Mesenchymal stem cell (in vitro differentiated cells and primary cell): ENCODE data around the gene ACSF2.

Experiments used
- DNase-seq: peaks from one replicate; pipeline ENCODE4 v3.0.0-alpha.2; 2013
- H2AFZ ChIP-seq: one replicate; pipeline ENCODE4 v1.6.1; 2013; ENCODE audit warnings: low read depth, mild to moderate bottlenecking, control low read depth, inconsistent platforms, low read length, moderate library complexity
- H2AK5ac ChIP-seq: 2 replicates; pipeline ENCODE4 v1.6.1; 2013; ENCODE audit warnings: low read length, moderate library complexity, mild to moderate bottlenecking, inconsistent platforms; ENCODE audit not compliant: severe bottlenecking
- H2BK120ac ChIP-seq: one replicate; pipeline ENCODE4 v1.6.1; 2013; ENCODE audit warnings: low read depth, mild to moderate bottlenecking, inconsistent platforms, low read length, moderate library complexity
- H2BK12ac ChIP-seq, 2 experiments: one replicate each; pipeline ENCODE4 v1.6.1; 2013; ENCODE audit warnings: inconsistent platforms in 2 of 2, low read length in 2 of 2, mild to moderate bottlenecking in 2 of 2, moderate library complexity in 2 of 2, control low read depth in 1 of 2
- H2BK15ac ChIP-seq: one replicate; pipeline ENCODE4 v1.6.1; 2013; ENCODE audit warnings: mild to moderate bottlenecking, low read depth, inconsistent platforms; ENCODE audit not compliant: poor library complexity, severe bottlenecking
- H2BK5ac ChIP-seq: 2 replicates; pipeline ENCODE4 v1.6.1; 2013; ENCODE audit warnings: low read depth, mild to moderate bottlenecking, low read length, control low read depth, inconsistent platforms; ENCODE audit not compliant: poor library complexity, severe bottlenecking
- H3K14ac ChIP-seq, 2 experiments: one replicate each; pipeline ENCODE4 v1.6.1; 2013; ENCODE audit warnings: inconsistent platforms in 2 of 2, low read length in 2 of 2, control low read depth in 1 of 2, mild to moderate bottlenecking in 1 of 2, moderate library complexity in 1 of 2
- H3K18ac ChIP-seq, 2 experiments: one replicate each; pipeline ENCODE4 v1.6.1; 2013; ENCODE audit warnings: inconsistent platforms in 2 of 2, low read length in 2 of 2, control low read depth in 1 of 2, low read depth in 1 of 2, mild to moderate bottlenecking in 1 of 2
- H3K23ac ChIP-seq, 2 experiments: one replicate each; pipeline ENCODE4 v1.6.1; 2013; ENCODE audit warnings: inconsistent platforms in 2 of 2, low read length in 2 of 2, mild to moderate bottlenecking in 2 of 2, moderate library complexity in 2 of 2, control low read depth in 1 of 2
- H3K27ac ChIP-seq: 2 replicates; pipeline ENCODE4 v1.5.1; 2013; ENCODE audit warnings: mild to moderate bottlenecking, moderate library complexity, low read length, control low read depth, inconsistent platforms; ENCODE audit not compliant: poor library complexity, severe bottlenecking
- H3K27me3 ChIP-seq, 2 experiments: 2 replicates each; pipeline versions ENCODE4 v1.6.1 to v1.7.0; 2013; ENCODE audit warnings: low read length in 2 of 2, mild to moderate bottlenecking in 2 of 2, moderate library complexity in 2 of 2, control low read depth in 1 of 2, inconsistent platforms in 1 of 2; ENCODE audit not compliant: control insufficient read depth in 1 of 2, insufficient read depth in 1 of 2
- H3K36me3 ChIP-seq, 2 experiments: 2 replicates each; pipeline versions ENCODE4 v1.6.1 to v1.7.0; 2013; ENCODE audit warnings: low read length in 2 of 2, control low read depth in 1 of 2, inconsistent platforms in 1 of 2, low read depth in 1 of 2, mild to moderate bottlenecking in 1 of 2; ENCODE audit not compliant: insufficient read depth in 2 of 2, control insufficient read depth in 1 of 2
- H3K4ac ChIP-seq, 2 experiments: one replicate each; pipeline ENCODE4 v1.6.1; 2013; ENCODE audit warnings: inconsistent platforms in 2 of 2, low read length in 2 of 2, mild to moderate bottlenecking in 2 of 2, moderate library complexity in 2 of 2, control low read depth in 1 of 2, low read depth in 1 of 2
- H3K4me1 ChIP-seq: 2 replicates; pipeline ENCODE4 v1.6.1; 2013; ENCODE audit warnings: low read depth, low read length, control low read depth; ENCODE audit not compliant: control insufficient read depth, insufficient read depth
- H3K4me2 ChIP-seq: 2 replicates; pipeline ENCODE4 v1.6.1; 2013; ENCODE audit warnings: low read length, mild to moderate bottlenecking, inconsistent platforms; ENCODE audit not compliant: poor library complexity, severe bottlenecking
- H3K4me3 ChIP-seq, 2 experiments: 2 replicates each; pipeline versions ENCODE4 v1.5.1 to v1.7.0; 2013; ENCODE audit warnings: low read length in 2 of 2, mild to moderate bottlenecking in 2 of 2, control low read depth in 1 of 2, low read depth in 1 of 2; ENCODE audit not compliant: insufficient read depth in 1 of 2
- H3K79me1 ChIP-seq: replicated peaks from 2 replicates; pipeline ENCODE4 v1.6.1; 2013; ENCODE audit warnings: mild to moderate bottlenecking, control low read depth, low read length, inconsistent platforms; ENCODE audit not compliant: poor library complexity, severe bottlenecking
- H3K9ac ChIP-seq: 2 replicates; pipeline ENCODE4 v1.7.0; 2013; ENCODE audit warnings: mild to moderate bottlenecking, low read length, moderate library complexity
- H3K9me3 ChIP-seq: 2 replicates; pipeline ENCODE4 v1.7.0; 2013; ENCODE audit warnings: mild to moderate bottlenecking, low read length; ENCODE audit not compliant: control insufficient read depth
- H4K8ac ChIP-seq: one replicate; pipeline ENCODE4 v1.6.1; 2013; ENCODE audit warnings: inconsistent platforms, mild to moderate bottlenecking, low read length, moderate library complexity
- H4K91ac ChIP-seq: one replicate; pipeline ENCODE4 v1.6.1; 2013; ENCODE audit warnings: mild to moderate bottlenecking, low read length, inconsistent platforms
- WGBS: methylation state at CpG from one replicate; pipeline ENCODE4 v1.1.7; 2013; ENCODE audit warnings: mixed read lengths; 5-methylcytosine and 5-hydroxymethylcytosine counted together

Gene ACSF2

DNA sequence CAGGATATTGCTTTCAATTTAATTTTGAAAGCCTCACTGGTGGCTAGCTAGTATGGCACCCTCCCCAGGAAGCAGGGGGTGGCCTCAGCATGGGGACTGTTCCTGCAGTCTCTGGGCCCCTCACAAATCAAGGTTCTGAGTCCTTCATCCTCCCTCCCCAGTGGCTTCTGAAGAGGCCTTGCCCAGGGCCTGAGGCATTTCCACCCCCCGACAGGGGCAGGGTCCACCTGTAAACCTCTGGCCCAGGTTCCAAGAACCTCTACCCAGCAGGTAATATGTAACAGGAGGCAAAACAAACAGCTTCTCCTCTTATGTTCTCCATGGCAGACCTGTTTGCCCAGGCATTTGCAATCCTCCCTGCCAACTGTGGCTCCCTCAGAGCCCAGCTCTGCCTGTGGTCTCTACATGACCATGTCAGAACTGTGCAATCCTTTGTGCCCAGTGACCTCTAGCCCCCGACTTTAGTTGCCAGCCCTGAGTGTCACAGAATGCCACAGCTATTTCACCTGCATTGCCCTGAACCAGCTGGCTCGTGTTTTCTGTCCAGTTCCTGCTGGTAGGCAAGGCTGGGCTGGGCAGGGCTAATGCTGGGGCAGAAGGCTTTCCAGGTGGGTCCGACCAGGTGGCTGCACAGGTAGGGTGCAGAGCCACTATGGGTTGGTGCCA is 14.3 kb downstream of the ACSF2 start:
- Histone ChIP-seq H3K14ac (no peak overlapping the region), H2BK12ac (no peak overlapping the region), H4K91ac (no peak overlapping the region), H3K9ac (no peak overlapping the region), H2BK15ac (no peak overlapping the region), H2AK5ac (no peak overlapping the region), H3K23ac (no peak overlapping the region), H3K4me3 (no peak overlapping the region), H3K27me3 (no peaks in the 10 kb centered on the region), H3K4ac (no peak overlapping the region), H3K36me3 (peaks cover 5 to 6% of the 10 kb centered on the region in 2 experiments), H3K4me2 (no peak overlapping the region), H2BK120ac (no peak overlapping the region), H3K18ac (no peak overlapping the region), H3K9me3 (no peaks in the 10 kb centered on the region), H2AFZ (no peak overlapping the region), H3K27ac (no peak overlapping the region), H4K8ac (no peak overlapping the region), H3K4me1 (peaks cover 2% of the 10 kb centered on the region), H3K79me1 (peaks cover 14% of the 10 kb centered on the region), H2BK5ac (no peak overlapping the region)
- WGBS: 91% methylated on average over 4 of the region's 4 CpGs
- DNase-seq: no peak

DNA sequence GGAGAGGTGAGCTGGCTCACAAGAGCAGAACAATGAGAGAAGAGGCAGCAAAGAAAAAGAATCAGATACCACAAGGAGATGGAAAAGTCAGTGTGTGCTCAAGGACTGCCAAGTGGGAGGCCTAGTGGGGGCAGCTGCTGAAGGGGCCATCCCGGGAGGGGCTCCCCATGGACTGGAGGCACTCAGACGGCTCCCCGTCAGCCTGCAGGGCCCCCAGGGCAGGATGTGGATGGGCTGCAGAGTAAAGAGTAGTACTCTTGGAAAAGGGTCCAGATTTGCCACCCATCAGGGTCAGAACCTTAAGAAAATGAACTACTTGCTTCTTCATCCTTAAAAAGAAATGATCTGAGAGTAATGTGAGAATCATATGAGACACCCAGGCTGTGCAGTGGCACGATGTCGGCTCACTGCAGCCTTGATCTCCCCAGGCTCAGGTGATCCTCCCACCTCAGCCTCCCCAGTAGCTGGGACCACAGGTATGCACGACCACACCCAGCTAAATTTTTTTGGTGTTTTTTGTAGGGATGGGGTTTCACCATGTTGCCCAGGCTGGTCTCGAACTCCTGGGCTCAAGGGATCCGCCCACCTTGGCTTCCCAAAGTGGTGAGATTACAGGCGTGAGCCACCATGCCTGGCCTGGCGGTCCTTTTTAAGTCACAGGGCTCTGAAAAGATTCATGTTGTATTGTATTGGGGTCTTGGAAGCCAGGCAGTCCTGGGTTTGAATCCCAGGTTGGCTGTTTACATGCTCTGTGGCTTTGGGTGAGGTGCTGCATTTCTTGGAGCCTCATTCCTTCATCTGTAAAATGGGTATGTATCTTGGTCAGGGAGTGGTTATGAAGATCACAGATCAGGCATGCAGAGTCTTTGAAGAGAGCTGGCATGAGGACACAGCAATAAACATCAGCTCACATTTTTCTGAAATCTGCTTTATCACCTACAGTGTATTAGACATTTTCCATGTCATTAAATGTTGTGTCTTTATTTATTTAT is 15.1 kb downstream of the ACSF2 start:
- no peak for DNase-seq
- Histone ChIP-seq H3K18ac (no peak overlapping the region), H3K4ac (no peak overlapping the region), H3K36me3 (peaks cover 5 to 6% of the 10 kb centered on the region in 2 experiments), H3K4me1 (peaks cover 2% of the 10 kb centered on the region), H2BK12ac (no peak overlapping the region), H2AK5ac (no peak overlapping the region), H2BK120ac (no peak overlapping the region), H3K14ac (no peak overlapping the region), H3K27ac (no peak overlapping the region), H3K9ac (no peak overlapping the region), H3K27me3 (no peaks in the 10 kb centered on the region), H3K4me3 (no peak overlapping the region), H2AFZ (no peak overlapping the region), H2BK5ac (no peak overlapping the region), H4K91ac (no peak overlapping the region), H3K23ac (no peak overlapping the region), H3K9me3 (no peaks in the 10 kb centered on the region), H2BK15ac (no peak overlapping the region), H3K79me1 (peaks cover 14% of the 10 kb centered on the region), H4K8ac (no peak overlapping the region), H3K4me2 (no peak overlapping the region)
- WGBS: 94% methylated on average over 8 of the region's 10 CpGs

DNA sequence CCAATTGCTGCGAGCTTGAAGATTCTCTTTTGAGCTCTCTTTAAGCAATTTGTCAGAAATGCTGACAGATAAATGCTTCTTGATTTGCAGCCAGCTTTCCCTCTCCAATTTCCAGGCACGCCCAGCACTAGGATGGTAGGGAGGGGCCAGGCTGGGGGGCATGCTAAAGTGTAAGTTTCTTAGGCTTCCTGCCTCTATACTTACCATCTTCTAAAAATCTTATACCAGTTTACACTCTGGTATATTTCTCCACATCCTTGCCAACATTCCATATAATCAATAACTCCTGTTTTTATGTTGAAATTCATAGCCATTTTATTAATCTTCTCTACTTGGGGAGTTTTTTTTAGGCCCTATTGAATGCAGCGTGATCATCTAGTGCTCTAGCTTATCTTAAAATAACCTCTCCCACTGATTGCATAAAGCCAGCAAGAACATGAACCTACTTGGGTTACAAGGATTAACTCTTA is 17.5 kb downstream of the ACSF2 start:
- no peak overlapping the region for H2BK12ac ChIP-seq
- no peak overlapping the region for H3K18ac ChIP-seq
- no peak overlapping the region for H3K9ac ChIP-seq

More for the DNA sequence above, 17.5 kb downstream of the ACSF2 start:
- WGBS: 50% methylated on average over 3 of the region's 3 CpGs
- peaks cover 16% of the 10 kb centered on the region for H3K79me1 ChIP-seq
- peaks cover 0 to 6% of the 10 kb centered on the region in 2 experiments for H3K36me3 ChIP-seq
- no peak overlapping the region for H3K23ac ChIP-seq
- no peaks in the 10 kb centered on the region for H3K9me3 ChIP-seq
- H4K8ac ChIP-seq: no peak overlapping the region
- no peaks in the 10 kb centered on the region for H3K27me3 ChIP-seq
- no peak overlapping the region for H3K4ac ChIP-seq
- H2BK120ac ChIP-seq: no peak overlapping the region
- no peak overlapping the region for H3K14ac ChIP-seq
- H2BK5ac ChIP-seq: no peak overlapping the region
- peaks cover 2% of the 10 kb centered on the region for H3K4me1 ChIP-seq
- no peak overlapping the region for H3K4me2 ChIP-seq
- H2AK5ac ChIP-seq: no peak overlapping the region
- no peak for DNase-seq
- H3K4me3 ChIP-seq: no peak overlapping the region
- H3K27ac ChIP-seq: no peak overlapping the region
- H4K91ac ChIP-seq: no peak overlapping the region
- no peak overlapping the region for H2BK15ac ChIP-seq
- no peak overlapping the region for H2AFZ ChIP-seq
